GM13977 (cell line): ENCODE data around the gene ADISSP.

Source experiments
- DNase-seq: peaks from one replicate; pipeline ENCODE4 v3.0.0; 2012; ENCODE audit warnings: low spot score
- CTCF ChIP-seq: IDR thresholded peaks from 2 replicates; pipeline ENCODE4 v1.5.1; 2012; ENCODE audit warnings: mild to moderate bottlenecking, control low read depth; ENCODE audit not compliant: insufficient read depth; ENCODE audit errors: extremely low read depth, missing control alignments
- in situ Hi-C: fragments of 300-500 bp; cut with MboI; formaldehyde crosslinking; loops from one replicate; pipeline ENCODE4 v1.12.0; 2022; ENCODE audit warnings: low sequenced_read_pairs, low pct_unique_long_range_greater_than_20kb, mixed read lengths, inconsistent platforms; ENCODE audit not compliant: unreplicated experiment

ADISSP gene

GRCh38 chr20:3767427-3768341 is at the start of gene ADISSP:
Gene ADISSP (minus strand): TSS chr20:3767753. CDS start chr20:3760100, 7,653 bp downstream.
- in situ Hi-C loops, result no loop called here
- TF ChIP-seq CTCF, result peak; percentile 22
- DNase-seq, result peak; percentile 99

DNA sequence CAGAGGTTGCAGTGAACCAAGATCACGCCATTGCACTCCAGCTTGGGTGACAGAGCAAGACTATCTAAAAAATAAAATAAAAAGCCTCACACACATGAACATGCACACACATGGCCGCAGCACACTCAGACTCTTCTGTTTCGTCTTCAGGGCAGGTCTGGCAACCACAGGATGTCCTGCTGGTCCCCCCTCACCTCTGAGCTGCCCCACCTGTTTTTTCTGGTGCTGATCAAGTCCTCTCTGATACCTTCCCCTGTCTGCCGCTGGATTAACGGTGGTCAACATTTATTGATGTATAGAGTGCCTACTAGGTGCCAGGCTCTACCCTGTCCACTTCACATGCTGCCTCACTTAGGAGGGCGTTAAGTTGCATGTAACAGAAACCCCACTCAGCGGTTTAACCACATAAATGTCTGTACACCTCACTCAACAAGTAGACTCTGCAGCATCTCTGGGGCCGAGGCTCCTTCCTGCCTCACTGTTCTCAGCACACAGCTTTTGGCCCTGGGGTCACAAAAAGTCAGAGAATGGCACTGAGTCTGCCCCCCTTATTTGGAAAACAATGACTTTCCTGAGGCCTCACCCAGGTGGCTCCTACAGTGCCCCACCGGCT is 48.3 kb upstream of the ADISSP start:
- DNase-seq, result no peak
- in situ Hi-C loops, result no loop called here
- no peak for TF ChIP-seq CTCF

GRCh38 chr20:3814928-3815495 is 47.5 kb upstream of the ADISSP start:
- DNase-seq, result no peak
- in situ Hi-C loops, result no loop called here
- no peak for TF ChIP-seq CTCF

DNA sequence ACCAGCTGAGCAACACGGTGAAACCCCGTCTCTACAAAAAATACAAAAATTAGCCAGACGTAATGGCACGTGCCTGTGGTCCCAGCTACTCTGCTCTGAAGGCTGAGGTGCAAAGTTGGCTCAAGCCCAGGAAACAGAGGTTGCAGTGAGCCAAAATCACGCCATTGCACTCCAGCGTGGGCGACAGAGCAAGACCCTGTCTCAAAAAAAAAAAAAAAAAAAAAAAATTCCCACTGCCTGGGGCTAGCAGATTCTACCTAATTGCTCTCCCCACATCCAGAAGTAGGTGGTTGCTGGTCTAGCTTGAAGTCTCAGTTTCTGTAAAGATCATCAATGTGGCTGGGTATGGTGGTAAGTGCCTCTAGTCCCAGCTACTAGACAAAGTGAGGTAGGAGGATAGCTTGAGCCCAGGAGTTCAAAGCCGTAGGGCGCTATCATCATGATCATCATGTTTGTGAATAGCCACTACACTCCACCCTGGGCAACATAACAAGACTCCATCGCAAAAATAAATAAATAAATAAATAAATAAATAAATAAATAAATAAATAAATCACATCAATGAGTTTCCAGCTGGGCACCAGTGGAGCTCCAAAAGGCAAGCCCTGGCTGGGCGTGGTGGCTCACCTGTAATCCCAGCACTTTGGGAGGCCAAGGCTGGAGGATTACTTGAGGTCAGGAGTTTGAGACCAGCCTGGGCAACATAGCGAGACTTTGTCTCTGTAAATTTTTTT is 46.5 kb upstream of the ADISSP start:
- no peak for DNase-seq
- TF ChIP-seq CTCF, result no peak
- in situ Hi-C loops, result no loop called here

- TF ChIP-seq CTCF, result no peak
- in situ Hi-C loops, result no loop called here
- DNase-seq, result no peak
These were observed 45.7 kb upstream of the ADISSP start for GRCh38 chr20:3812975-3813847.
